ENCODE results near the gene HOXC5.

Gene HOXC5

GRCh38 chr12:53998110-53998899 is 34.5 kb upstream of the HOXC5 start:
- in situ Hi-C loops (cut with HindIII; ENCODE audit: low pct_ligation_motif_present, low sequenced_read_pairs), result no loop called here
- no peak for TF ChIP-seq CTCF (IDR thresholded peaks at IDR 0.05; ENCODE audit: low read depth, low read length, missing control alignments)
- no peak overlapping the region for H3K4me3 ChIP-seq (ENCODE audit: low read depth, low read length)

DNA sequence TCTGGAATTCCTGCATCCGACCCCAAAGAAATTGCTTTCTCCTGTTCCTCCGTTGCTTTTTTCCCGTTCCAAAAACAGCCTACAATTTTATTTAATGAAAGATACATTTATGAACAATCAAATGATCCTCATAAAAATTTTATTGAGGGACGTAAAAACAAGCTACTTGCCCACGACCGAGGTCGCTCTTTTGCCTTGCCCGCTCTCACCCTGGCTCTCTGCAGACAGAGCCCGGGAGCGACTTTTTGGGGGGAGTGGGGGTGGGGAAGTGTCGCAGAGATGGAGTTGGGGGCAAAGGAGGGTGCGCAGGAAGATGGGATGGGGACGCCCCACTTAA is 34.0 kb upstream of the HOXC5 start:
- no peak overlapping the region for H3K27ac ChIP-seq
- H3K4me3 ChIP-seq (ENCODE audit: low read depth, low read length), result no peak overlapping the region
- peaks cover 95% of the 10 kb centered on the region for H3K27me3 ChIP-seq (replicated peaks)

More at GRCh38 chr12:53998110-53998899, 34.5 kb upstream of the HOXC5 start:
- H3K27ac ChIP-seq, result no peak overlapping the region
- peaks cover 96% of the 10 kb centered on the region for H3K27me3 ChIP-seq (replicated peaks)
- H3K36me3 ChIP-seq (replicated peaks), result no peaks in the 10 kb centered on the region
- no peak for DNase-seq

GRCh38 chr12:53999559-54000115 is 33.2 kb upstream of the HOXC5 start:
- H3K36me3 ChIP-seq (replicated peaks), result no peaks in the 10 kb centered on the region
- no peak overlapping the region for H3K4me3 ChIP-seq (ENCODE audit: low read depth, low read length)
- H3K27ac ChIP-seq, result no peak overlapping the region
- H3K27me3 ChIP-seq (replicated peaks), result peaks cover 95% of the 10 kb centered on the region
- DNase-seq, result no peak
- in situ Hi-C loops (cut with HindIII; ENCODE audit: low pct_ligation_motif_present, low sequenced_read_pairs), result loop anchor here (25.0 kb wide), 1 partner anchor 213 kb away; no protein-coding TSS in a partner anchor
- TF ChIP-seq CTCF (IDR thresholded peaks at IDR 0.05; ENCODE audit: low read depth, low read length, missing control alignments), result no peak

More for the DNA sequence above, 34.0 kb upstream of the HOXC5 start:
- H3K36me3 ChIP-seq (replicated peaks), result no peaks in the 10 kb centered on the region
- DNase-seq, result no peak
- no peak for TF ChIP-seq CTCF (IDR thresholded peaks at IDR 0.05; ENCODE audit: low read depth, low read length, missing control alignments)
- in situ Hi-C loops (cut with HindIII; ENCODE audit: low pct_ligation_motif_present, low sequenced_read_pairs), result no loop called here

GRCh38 chr12:54000116-54001114 is 32.4 kb upstream of the HOXC5 start, which contains the start of gene HOXC9:
Gene HOXC9 (plus strand): TSS chr12:54000161. CDS start chr12:54000189, 28 bp downstream.
- no peak for DNase-seq
- in situ Hi-C loops (cut with HindIII; ENCODE audit: low pct_ligation_motif_present, low sequenced_read_pairs), result loop anchor here (25.0 kb wide), 1 partner anchor 212 kb away; no protein-coding TSS in a partner anchor
- TF ChIP-seq CTCF (IDR thresholded peaks at IDR 0.05; ENCODE audit: low read depth, low read length, missing control alignments), result no peak
- Histone ChIP-seq H3K27ac (no peak within 1 kb of the TSS), H3K36me3 (replicated peaks) (no peaks in the 10 kb centered on the region), H3K27me3 (replicated peaks) (peaks cover 95% of the 10 kb centered on the region), H3K4me3 (ENCODE audit: low read depth, low read length) (no peak within 1 kb of the TSS)

DNA sequence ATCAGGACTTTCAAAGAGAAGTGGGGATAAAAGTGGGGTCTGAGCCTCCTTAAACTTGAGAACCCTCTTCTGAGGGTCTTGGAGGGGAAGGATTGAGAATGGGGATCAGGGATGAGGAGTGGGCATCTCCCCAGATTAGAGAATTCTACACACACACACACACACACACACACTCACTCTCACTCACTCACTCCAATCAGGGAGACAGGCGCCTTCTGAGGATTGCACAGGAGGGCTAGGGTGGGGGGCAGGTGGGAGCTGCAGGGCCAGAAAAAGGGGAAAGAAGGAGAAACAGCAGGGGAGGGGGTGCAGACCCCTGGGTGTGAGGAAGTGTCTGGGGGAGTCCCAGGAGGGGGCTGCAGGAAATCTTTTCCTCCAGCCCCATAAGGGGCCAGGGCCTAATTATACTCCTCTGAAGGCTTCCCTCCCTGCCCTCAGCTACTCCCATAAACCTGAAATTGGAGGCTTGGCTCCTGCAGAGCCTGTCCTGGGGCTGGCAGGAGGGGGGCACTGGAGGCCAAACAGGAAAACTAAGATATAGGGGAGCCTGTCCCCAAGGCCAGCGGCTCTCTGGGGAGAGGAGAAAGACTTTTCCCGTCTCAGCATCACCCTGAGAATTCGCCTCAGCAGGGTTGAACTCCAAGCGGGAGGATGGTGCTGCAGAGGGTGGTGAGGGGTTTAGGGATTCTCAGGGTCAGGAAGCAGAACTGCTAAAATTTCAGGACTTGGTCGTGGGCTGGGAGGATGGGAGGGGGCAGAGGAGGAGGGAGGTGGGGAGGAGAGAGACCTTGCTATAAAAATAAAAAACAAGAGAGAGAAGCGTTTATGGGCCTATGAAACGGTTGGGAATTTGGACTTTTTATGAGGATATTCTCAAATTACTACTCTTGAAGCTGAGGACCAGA is 31.3 kb upstream of the HOXC5 start:
- in situ Hi-C loops (cut with HindIII; ENCODE audit: low pct_ligation_motif_present, low sequenced_read_pairs), result loop anchor here (25.0 kb wide), 1 partner anchor 211 kb away; no protein-coding TSS in a partner anchor
- no peak for TF ChIP-seq CTCF (IDR thresholded peaks at IDR 0.05; ENCODE audit: low read depth, low read length, missing control alignments)
- H3K36me3 ChIP-seq (replicated peaks), result no peaks in the 10 kb centered on the region
- H3K27ac ChIP-seq, result no peak overlapping the region
- DNase-seq, result no peak
- peaks cover 93% of the 10 kb centered on the region for H3K27me3 ChIP-seq (replicated peaks)
- H3K4me3 ChIP-seq (ENCODE audit: low read depth, low read length), result no peak overlapping the region
